ENCODE data around the gene FURIN. TPM values are rescaled to one million over a fixed set of nuclear protein-coding genes. Genes with fewer than 3 reads are reported as not detected.

Gene FURIN
- total and polyA plus RNA-seq, 2 of the 4 experiments (the other 2 are of a cell fraction), result 34.8 to 54.3 TPM

DNA sequence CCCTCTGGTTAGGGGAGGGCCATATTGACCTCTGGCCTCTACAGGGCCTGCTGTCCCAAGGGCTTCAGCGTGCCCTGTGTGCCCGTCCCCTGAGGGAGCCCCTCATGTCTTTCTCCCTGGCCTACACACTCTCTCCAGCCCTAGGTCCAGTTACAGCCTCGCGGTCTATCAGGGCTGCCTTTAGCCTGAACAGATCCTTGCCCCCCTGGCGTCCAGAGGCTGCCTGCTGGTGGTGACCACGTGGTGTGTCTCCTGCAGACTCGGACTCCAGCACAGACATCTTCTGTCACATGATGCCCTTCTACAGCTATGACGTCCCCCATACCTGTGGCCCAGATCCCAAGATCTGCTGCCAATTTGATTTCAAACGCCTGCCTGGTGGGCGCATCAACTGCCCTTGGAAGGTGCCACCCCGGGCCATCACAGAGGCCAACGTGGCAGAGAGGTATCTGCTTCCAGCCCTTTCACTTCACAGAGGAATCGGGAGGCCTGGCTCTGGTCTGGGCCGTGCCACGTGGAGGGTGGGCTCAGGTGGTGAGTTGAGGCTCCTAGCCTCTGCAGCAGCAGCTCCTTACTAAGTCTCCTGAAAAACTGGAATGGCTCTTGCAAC, 38.8 kb downstream of the FURIN start:
- TF ChIP-seq RCOR1 (IDR thresholded peaks at IDR 0.05; ENCODE audit: insufficient replicate concordance, low read length) (no peak), MAFK (IDR thresholded peaks at IDR 0.05; ENCODE audit: low read depth, low read length) (no peak), NFE2L2 (IDR thresholded peaks at IDR 0.05; ENCODE audit: low read depth, low read length) (no peak)
- H4K8ac ChIP-seq (ENCODE audit: low read depth in 2 of 2, low read length in 2 of 2), result no peak overlapping the region
- H3K36me3 ChIP-seq (ENCODE audit: control insufficient read depth, insufficient read depth, low read length), result peaks cover 40% of the 10 kb centered on the region
- dilution Hi-C loops (cut with HindIII; ENCODE audit: low sequenced_read_pairs, unreplicated experiment), result no loop called here
- no peak overlapping the region for H4K91ac ChIP-seq (ENCODE audit: insufficient read depth, low read depth, low read length)
- H3K9me1 ChIP-seq (ENCODE audit: insufficient read depth, low read length), result no peaks in the 10 kb centered on the region
- H3K4me2 ChIP-seq (ENCODE audit: low read depth, low read length), result no peak overlapping the region
- ATAC-seq (ENCODE audit: low read depth) (no peak), DNase-seq (no peak)
- 94% methylated on average over 3 of the region's 15 CpGs; no CpG with 5 or more reads in 1 of the 2 experiments for WGBS, 2 experiments (ENCODE audit: extremely low coverage in 2 of 2, insufficient read length in 1 of 2)
- CTCF ChIA-PET, result no interaction called here
- no peak overlapping the region for H2BK15ac ChIP-seq (ENCODE audit: low read depth, low read length)
- no peak overlapping the region for H4K5ac ChIP-seq (ENCODE audit: low read depth, low read length)
- H3K4me1 ChIP-seq (ENCODE audit: control insufficient read depth, insufficient read depth, low read length), result peaks cover 4% of the 10 kb centered on the region; the same call in 1 of the 2 replicates
- no peak overlapping the region for H3K18ac ChIP-seq (ENCODE audit: low read depth, low read length)
- H3K14ac ChIP-seq (replicated peaks; ENCODE audit: low read depth, low read length), result no peak overlapping the region
- no peak overlapping the region for H2BK20ac ChIP-seq (ENCODE audit: low read depth, low read length)
- H3K27me3 ChIP-seq (ENCODE audit: control insufficient read depth, insufficient read depth, low read length), result no peaks in the 10 kb centered on the region
- H3K56ac ChIP-seq (ENCODE audit: extremely low read depth, insufficient read depth, low read length), result no peak overlapping the region
- H2AK5ac ChIP-seq (ENCODE audit: low read depth, low read length), result no peak overlapping the region
- peaks cover 0 to 13% of the 10 kb centered on the region in 2 experiments; a peak in 2 of 4 replicates for H3K79me1 ChIP-seq (ENCODE audit: low read depth in 1 of 2, low read length in 2 of 2)
- H2AK9ac ChIP-seq (replicated peaks; ENCODE audit: low read depth, low read length, poor library complexity), result no peak overlapping the region
- no peak overlapping the region for H2AFZ ChIP-seq (replicated peaks; ENCODE audit: low read length, poor library complexity)
- no peak overlapping the region for H3K4me3 ChIP-seq (ENCODE audit: insufficient read depth, low read depth, low read length)
- H3K23ac ChIP-seq (ENCODE audit: low read depth, low read length), result no peak overlapping the region
- no peak overlapping the region for H3K27ac ChIP-seq (ENCODE audit: insufficient read depth, low read length)
- in situ Hi-C loops (cut with MboI; ENCODE audit: low sequenced_read_pairs), result no loop called here
- H2BK5ac ChIP-seq (ENCODE audit: low read depth, low read length, poor library complexity, severe bottlenecking), result no peak overlapping the region
- intact Hi-C loops (cut with micrococcal nuclease), result no loop called here
- BruUV-seq (replicated peaks), result no TSS peak
- no peaks in the 10 kb centered on the region for H3K9me3 ChIP-seq (ENCODE audit: control insufficient read depth, insufficient read depth, low read length)
- no peak overlapping the region for H2BK120ac ChIP-seq (ENCODE audit: low read depth, low read length)
- H4K20me1 ChIP-seq (ENCODE audit: insufficient read depth, low read length), result no peaks in the 10 kb centered on the region
- H3K9ac ChIP-seq (ENCODE audit: low read depth, low read length), result no peak overlapping the region
- no peak overlapping the region for H3K4ac ChIP-seq (ENCODE audit: low read depth, low read length)
- POLR2A ChIA-PET (ENCODE audit: unreplicated experiment), result no interaction called here

Data from IMR-90 (cell line).